Mesenchymal stem cell (in vitro differentiated cells and primary cell): ENCODE measurements around the gene GJA8.

ENCODE experiments used
- DNase-seq: peaks from one replicate; pipeline ENCODE4 v3.0.0-alpha.2; 2013
- H2AFZ ChIP-seq: one replicate; pipeline ENCODE4 v1.6.1; 2013; ENCODE audit warnings: low read depth, mild to moderate bottlenecking, control low read depth, inconsistent platforms, low read length, moderate library complexity
- H2AK5ac ChIP-seq: 2 replicates; pipeline ENCODE4 v1.6.1; 2013; ENCODE audit warnings: low read length, moderate library complexity, mild to moderate bottlenecking, inconsistent platforms; ENCODE audit not compliant: severe bottlenecking
- H2BK120ac ChIP-seq: one replicate; pipeline ENCODE4 v1.6.1; 2013; ENCODE audit warnings: low read depth, mild to moderate bottlenecking, inconsistent platforms, low read length, moderate library complexity
- H2BK12ac ChIP-seq, 2 experiments: one replicate each; pipeline ENCODE4 v1.6.1; 2013; ENCODE audit warnings: inconsistent platforms in 2 of 2, low read length in 2 of 2, mild to moderate bottlenecking in 2 of 2, moderate library complexity in 2 of 2, control low read depth in 1 of 2
- H2BK15ac ChIP-seq: one replicate; pipeline ENCODE4 v1.6.1; 2013; ENCODE audit warnings: mild to moderate bottlenecking, low read depth, inconsistent platforms; ENCODE audit not compliant: poor library complexity, severe bottlenecking
- H2BK5ac ChIP-seq: 2 replicates; pipeline ENCODE4 v1.6.1; 2013; ENCODE audit warnings: low read depth, mild to moderate bottlenecking, low read length, control low read depth, inconsistent platforms; ENCODE audit not compliant: poor library complexity, severe bottlenecking
- H3K14ac ChIP-seq, 2 experiments: one replicate each; pipeline ENCODE4 v1.6.1; 2013; ENCODE audit warnings: inconsistent platforms in 2 of 2, low read length in 2 of 2, control low read depth in 1 of 2, mild to moderate bottlenecking in 1 of 2, moderate library complexity in 1 of 2
- H3K18ac ChIP-seq, 2 experiments: one replicate each; pipeline ENCODE4 v1.6.1; 2013; ENCODE audit warnings: inconsistent platforms in 2 of 2, low read length in 2 of 2, control low read depth in 1 of 2, low read depth in 1 of 2, mild to moderate bottlenecking in 1 of 2
- H3K23ac ChIP-seq, 2 experiments: one replicate each; pipeline ENCODE4 v1.6.1; 2013; ENCODE audit warnings: inconsistent platforms in 2 of 2, low read length in 2 of 2, mild to moderate bottlenecking in 2 of 2, moderate library complexity in 2 of 2, control low read depth in 1 of 2
- H3K27ac ChIP-seq: 2 replicates; pipeline ENCODE4 v1.5.1; 2013; ENCODE audit warnings: mild to moderate bottlenecking, moderate library complexity, low read length, control low read depth, inconsistent platforms; ENCODE audit not compliant: poor library complexity, severe bottlenecking
- H3K27me3 ChIP-seq, 2 experiments: 2 replicates each; pipeline versions ENCODE4 v1.6.1 to v1.7.0; 2013; ENCODE audit warnings: low read length in 2 of 2, mild to moderate bottlenecking in 2 of 2, moderate library complexity in 2 of 2, control low read depth in 1 of 2, inconsistent platforms in 1 of 2; ENCODE audit not compliant: control insufficient read depth in 1 of 2, insufficient read depth in 1 of 2
- H3K36me3 ChIP-seq, 2 experiments: 2 replicates each; pipeline versions ENCODE4 v1.6.1 to v1.7.0; 2013; ENCODE audit warnings: low read length in 2 of 2, control low read depth in 1 of 2, inconsistent platforms in 1 of 2, low read depth in 1 of 2, mild to moderate bottlenecking in 1 of 2; ENCODE audit not compliant: insufficient read depth in 2 of 2, control insufficient read depth in 1 of 2
- H3K4ac ChIP-seq, 2 experiments: one replicate each; pipeline ENCODE4 v1.6.1; 2013; ENCODE audit warnings: inconsistent platforms in 2 of 2, low read length in 2 of 2, mild to moderate bottlenecking in 2 of 2, moderate library complexity in 2 of 2, control low read depth in 1 of 2, low read depth in 1 of 2
- H3K4me1 ChIP-seq: 2 replicates; pipeline ENCODE4 v1.6.1; 2013; ENCODE audit warnings: low read depth, low read length, control low read depth; ENCODE audit not compliant: control insufficient read depth, insufficient read depth
- H3K4me2 ChIP-seq: 2 replicates; pipeline ENCODE4 v1.6.1; 2013; ENCODE audit warnings: low read length, mild to moderate bottlenecking, inconsistent platforms; ENCODE audit not compliant: poor library complexity, severe bottlenecking
- H3K4me3 ChIP-seq, 2 experiments: 2 replicates each; pipeline versions ENCODE4 v1.5.1 to v1.7.0; 2013; ENCODE audit warnings: low read length in 2 of 2, mild to moderate bottlenecking in 2 of 2, control low read depth in 1 of 2, low read depth in 1 of 2; ENCODE audit not compliant: insufficient read depth in 1 of 2
- H3K79me1 ChIP-seq: replicated peaks from 2 replicates; pipeline ENCODE4 v1.6.1; 2013; ENCODE audit warnings: mild to moderate bottlenecking, control low read depth, low read length, inconsistent platforms; ENCODE audit not compliant: poor library complexity, severe bottlenecking
- H3K9ac ChIP-seq: 2 replicates; pipeline ENCODE4 v1.7.0; 2013; ENCODE audit warnings: mild to moderate bottlenecking, low read length, moderate library complexity
- H3K9me3 ChIP-seq: 2 replicates; pipeline ENCODE4 v1.7.0; 2013; ENCODE audit warnings: mild to moderate bottlenecking, low read length; ENCODE audit not compliant: control insufficient read depth
- H4K8ac ChIP-seq: one replicate; pipeline ENCODE4 v1.6.1; 2013; ENCODE audit warnings: inconsistent platforms, mild to moderate bottlenecking, low read length, moderate library complexity
- H4K91ac ChIP-seq: one replicate; pipeline ENCODE4 v1.6.1; 2013; ENCODE audit warnings: mild to moderate bottlenecking, low read length, inconsistent platforms
- WGBS: methylation state at CpG from one replicate; pipeline ENCODE4 v1.1.7; 2013; ENCODE audit warnings: mixed read lengths; 5-methylcytosine and 5-hydroxymethylcytosine counted together

The GJA8 gene

DNA sequence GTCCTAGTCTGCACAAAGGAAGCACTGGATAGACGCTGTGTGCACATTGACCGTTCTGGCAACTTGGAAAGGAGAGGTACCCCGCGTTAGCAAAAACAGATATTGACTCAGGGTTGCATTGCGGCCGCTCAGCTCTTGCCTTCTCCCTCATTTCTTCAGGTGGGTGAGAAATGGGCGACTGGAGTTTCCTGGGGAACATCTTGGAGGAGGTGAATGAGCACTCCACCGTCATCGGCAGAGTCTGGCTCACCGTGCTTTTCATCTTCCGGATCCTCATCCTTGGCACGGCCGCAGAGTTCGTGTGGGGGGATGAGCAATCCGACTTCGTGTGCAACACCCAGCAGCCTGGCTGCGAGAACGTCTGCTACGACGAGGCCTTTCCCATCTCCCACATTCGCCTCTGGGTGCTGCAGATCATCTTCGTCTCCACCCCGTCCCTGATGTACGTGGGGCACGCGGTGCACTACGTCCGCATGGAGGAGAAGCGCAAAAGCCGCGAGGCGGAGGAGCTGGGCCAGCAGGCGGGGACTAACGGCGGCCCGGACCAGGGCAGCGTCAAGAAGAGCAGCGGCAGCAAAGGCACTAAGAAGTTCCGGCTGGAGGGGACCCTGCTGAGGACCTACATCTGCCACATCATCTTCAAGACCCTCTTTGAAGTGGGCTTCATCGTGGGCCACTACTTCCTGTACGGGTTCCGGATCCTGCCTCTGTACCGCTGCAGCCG lies 5.4 kb downstream of the GJA8 start:
- no peak overlapping the region for H3K18ac ChIP-seq
- no peak overlapping the region for H4K91ac ChIP-seq
- no peak for DNase-seq
- H4K8ac ChIP-seq = no peak overlapping the region
- no peak overlapping the region for H3K4ac ChIP-seq
- H3K4me1 ChIP-seq = no peaks in the 10 kb centered on the region
- H3K36me3 ChIP-seq = no peaks in the 10 kb centered on the region
- no peak overlapping the region for H3K23ac ChIP-seq
- no peaks in the 10 kb centered on the region for H3K9me3 ChIP-seq
- no peak overlapping the region for H2AK5ac ChIP-seq
- H3K14ac ChIP-seq = no peak overlapping the region
- H3K4me3 ChIP-seq = no peak overlapping the region
- no peak overlapping the region for H2BK12ac ChIP-seq
- no peaks in the 10 kb centered on the region for H3K79me1 ChIP-seq
- H3K27ac ChIP-seq = no peak overlapping the region
- H2BK5ac ChIP-seq = no peak overlapping the region
- peaks cover 19 to 65% of the 10 kb centered on the region in 2 experiments for H3K27me3 ChIP-seq
- H2BK15ac ChIP-seq = no peak overlapping the region
- no peak overlapping the region for H3K4me2 ChIP-seq
- H2AFZ ChIP-seq = no peak overlapping the region
- no peak overlapping the region for H2BK120ac ChIP-seq
- no peak overlapping the region for H3K9ac ChIP-seq
- 94% methylated on average over 44 of the region's 44 CpGs for WGBS

DNA sequence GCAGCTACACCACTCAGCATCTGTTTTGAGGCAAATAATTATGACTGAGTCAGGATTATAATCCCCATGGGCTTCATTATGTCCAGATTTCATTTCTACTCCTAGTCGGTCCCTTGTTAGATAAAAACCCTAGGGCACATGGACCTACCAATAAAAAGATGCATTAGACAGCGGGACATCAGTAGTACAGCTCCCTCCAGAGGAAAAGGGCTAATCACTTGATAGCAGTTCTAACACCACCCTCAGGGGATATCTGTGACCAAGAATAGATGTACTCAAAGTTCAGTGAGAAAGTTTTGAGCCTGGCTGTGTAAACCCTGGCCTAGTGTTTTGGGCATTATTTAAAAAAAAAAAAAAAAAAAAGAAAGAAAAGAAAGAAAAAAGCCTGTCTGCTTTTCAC lies 10.0 kb downstream of the GJA8 start:
- 95% methylated on average over 2 of the region's 2 CpGs for WGBS
- Histone ChIP-seq H4K91ac (no peak overlapping the region), H3K4ac (no peak overlapping the region), H2BK120ac (no peak overlapping the region), H2AK5ac (no peak overlapping the region), H3K79me1 (no peaks in the 10 kb centered on the region), H2BK5ac (no peak overlapping the region), H2AFZ (no peak overlapping the region), H3K4me2 (no peak overlapping the region), H3K27me3 (peaks cover 25 to 63% of the 10 kb centered on the region in 2 experiments), H3K27ac (no peak overlapping the region), H3K4me3 (no peak overlapping the region), H2BK15ac (no peak overlapping the region), H2BK12ac (no peak overlapping the region), H3K18ac (no peak overlapping the region), H3K14ac (no peak overlapping the region), H3K4me1 (no peaks in the 10 kb centered on the region), H4K8ac (no peak overlapping the region), H3K36me3 (no peaks in the 10 kb centered on the region), H3K9me3 (no peaks in the 10 kb centered on the region), H3K9ac (no peak overlapping the region), H3K23ac (no peak overlapping the region)
- DNase-seq = no peak

DNA sequence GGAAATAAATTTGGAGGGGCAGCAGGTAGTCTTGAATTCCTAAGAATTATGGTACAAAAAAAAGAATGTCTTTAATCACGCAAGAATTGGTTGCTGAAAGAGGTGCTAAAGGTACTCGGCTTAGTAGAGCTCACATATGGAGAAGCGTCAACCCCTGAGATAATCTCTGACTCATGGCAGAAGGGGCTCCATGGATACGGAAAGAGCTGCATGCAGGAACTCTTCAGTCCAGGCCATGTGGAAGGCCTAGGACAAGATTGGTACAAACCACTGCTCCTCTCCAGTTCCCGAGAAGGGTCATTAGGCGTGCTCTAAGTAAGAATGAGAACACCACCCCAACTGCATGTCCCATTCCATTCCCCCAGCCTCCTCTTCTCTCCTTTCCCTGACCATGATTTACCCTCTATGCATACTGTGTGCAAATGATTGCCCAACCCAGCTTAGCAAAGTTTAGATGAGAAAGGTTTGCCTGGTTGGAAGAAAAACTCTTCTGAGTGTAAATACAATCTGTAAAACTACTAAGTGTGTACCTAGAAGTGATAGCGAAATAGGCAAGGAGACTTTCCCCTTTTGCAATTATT lies 10.9 kb downstream of the GJA8 start:
- WGBS = 85% methylated on average over 6 of the region's 7 CpGs
- Histone ChIP-seq H2BK5ac (no peak overlapping the region), H3K27ac (no peak overlapping the region), H3K4ac (no peak overlapping the region), H4K8ac (no peak overlapping the region), H3K9ac (no peak overlapping the region), H2AK5ac (no peak overlapping the region), H3K36me3 (no peaks in the 10 kb centered on the region), H2BK12ac (no peak overlapping the region), H3K4me1 (no peaks in the 10 kb centered on the region), H2BK15ac (no peak overlapping the region), H3K14ac (no peak overlapping the region), H3K27me3 (peaks cover 25 to 54% of the 10 kb centered on the region in 2 experiments), H3K4me2 (no peak overlapping the region), H2AFZ (no peak overlapping the region), H3K23ac (no peak overlapping the region), H3K18ac (no peak overlapping the region), H2BK120ac (no peak overlapping the region), H4K91ac (no peak overlapping the region), H3K4me3 (no peak overlapping the region), H3K79me1 (no peaks in the 10 kb centered on the region), H3K9me3 (no peaks in the 10 kb centered on the region)
- no peak for DNase-seq

DNA sequence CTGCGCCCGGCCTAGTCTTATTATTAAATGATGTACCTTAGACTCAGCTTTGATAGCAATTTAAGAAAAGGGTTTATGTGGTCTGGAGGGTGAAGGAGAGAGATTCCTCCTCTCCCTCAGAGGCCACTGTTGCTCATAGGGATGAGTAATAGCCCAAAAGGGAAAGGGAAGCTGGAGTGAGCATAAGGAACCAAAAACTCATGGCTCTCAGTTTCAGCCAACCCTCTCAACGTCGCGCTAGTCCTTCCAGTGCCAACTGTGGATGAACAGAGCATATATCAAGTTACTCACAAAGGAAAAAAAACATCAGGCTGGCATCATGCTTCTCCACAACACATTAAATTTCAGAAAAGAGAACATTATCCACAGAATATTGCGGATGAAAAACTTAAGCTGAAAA lies 17.3 kb downstream of the GJA8 start:
- WGBS = 95% methylated on average over 4 of the region's 6 CpGs

More for the DNA sequence above, 17.3 kb downstream of the GJA8 start:
- H2AK5ac ChIP-seq = no peak overlapping the region
- H2BK120ac ChIP-seq = no peak overlapping the region
- H3K27me3 ChIP-seq = peaks cover 4 to 11% of the 10 kb centered on the region in 2 experiments
- no peak overlapping the region for H2BK12ac ChIP-seq
- no peak overlapping the region for H4K91ac ChIP-seq
- no peak for DNase-seq
- H3K23ac ChIP-seq = no peak overlapping the region
- no peak overlapping the region for H3K4ac ChIP-seq
- H3K4me2 ChIP-seq = no peak overlapping the region
- H3K79me1 ChIP-seq = no peaks in the 10 kb centered on the region
- H3K4me3 ChIP-seq = no peak overlapping the region
- no peak overlapping the region for H3K14ac ChIP-seq
- H2AFZ ChIP-seq = no peak overlapping the region
- H3K4me1 ChIP-seq = no peaks in the 10 kb centered on the region
- H4K8ac ChIP-seq = no peak overlapping the region
- no peak overlapping the region for H3K27ac ChIP-seq
- no peaks in the 10 kb centered on the region for H3K9me3 ChIP-seq
- no peak overlapping the region for H3K18ac ChIP-seq
- no peaks in the 10 kb centered on the region for H3K36me3 ChIP-seq
- H2BK5ac ChIP-seq = no peak overlapping the region
- H2BK15ac ChIP-seq = no peak overlapping the region
- H3K9ac ChIP-seq = no peak overlapping the region
